ENCODE measurements around the gene TRAM1L1.

TRAM1L1 gene

DNA sequence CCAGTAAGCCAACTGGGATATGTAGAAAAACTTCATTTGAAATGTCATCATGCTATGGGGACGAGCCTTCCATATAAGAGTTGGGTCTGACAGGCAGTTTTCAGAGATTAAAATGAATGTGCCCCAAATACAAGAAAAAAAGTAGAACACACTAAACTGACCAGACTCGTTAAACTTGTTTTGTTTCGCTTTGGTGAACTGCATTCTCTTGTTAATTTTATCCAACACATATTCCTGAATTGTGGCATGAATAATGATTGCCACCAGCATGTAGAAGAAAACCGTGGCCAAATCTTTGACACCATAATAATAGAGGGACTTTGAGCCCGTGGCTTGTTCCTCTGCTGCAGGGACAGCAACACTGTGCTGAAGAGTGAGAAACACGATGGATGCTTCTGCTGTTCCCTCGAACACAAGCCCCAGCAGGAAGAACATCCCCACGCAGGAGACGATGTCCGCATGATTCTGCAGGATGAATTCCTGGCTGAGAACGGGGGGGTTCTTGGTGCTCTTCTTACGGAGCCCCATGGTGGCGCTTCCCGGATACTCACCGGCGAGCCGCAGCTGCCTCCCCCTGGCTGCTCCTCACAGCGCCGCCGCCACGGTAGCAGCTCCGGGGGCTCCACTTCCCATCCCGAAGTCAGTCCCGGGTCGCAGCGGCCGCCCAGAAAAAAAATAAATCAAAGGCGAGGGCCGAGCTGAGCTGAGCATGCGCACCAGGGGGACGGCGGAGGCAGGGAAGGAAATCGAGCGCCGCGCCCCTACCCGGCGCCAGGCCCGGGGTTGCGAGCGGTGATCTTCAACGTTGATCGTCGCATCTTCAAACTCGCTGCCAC, at the start of gene TRAM1L1:
TRAM1L1 (minus strand) TSS at position 711 of the 836 bp plus-strand sequence; CDS start at position 528, 183 bp downstream.
- FAIRE-seq: no peak

DNA sequence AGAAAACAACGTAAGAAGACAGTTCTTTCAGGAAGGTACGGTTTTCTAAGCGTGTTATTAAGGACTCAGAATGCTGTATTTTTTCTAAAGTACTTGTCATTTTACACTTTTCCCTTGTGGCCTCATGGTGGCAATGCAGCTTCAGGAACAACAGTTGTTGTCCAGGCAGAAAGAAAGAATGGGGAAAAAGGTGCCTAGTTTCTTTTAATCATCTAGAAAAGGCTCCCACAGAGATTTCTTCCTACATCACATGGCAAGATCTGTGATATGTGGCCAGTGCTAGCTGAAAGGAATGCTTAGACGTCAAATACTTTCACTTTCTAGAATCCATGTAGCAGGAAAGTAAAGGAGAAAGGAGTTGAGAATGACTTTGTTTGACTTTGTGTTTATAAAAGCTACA, 49.0 kb upstream of the TRAM1L1 start:
- FAIRE-seq: peak; percentile 42

DNA sequence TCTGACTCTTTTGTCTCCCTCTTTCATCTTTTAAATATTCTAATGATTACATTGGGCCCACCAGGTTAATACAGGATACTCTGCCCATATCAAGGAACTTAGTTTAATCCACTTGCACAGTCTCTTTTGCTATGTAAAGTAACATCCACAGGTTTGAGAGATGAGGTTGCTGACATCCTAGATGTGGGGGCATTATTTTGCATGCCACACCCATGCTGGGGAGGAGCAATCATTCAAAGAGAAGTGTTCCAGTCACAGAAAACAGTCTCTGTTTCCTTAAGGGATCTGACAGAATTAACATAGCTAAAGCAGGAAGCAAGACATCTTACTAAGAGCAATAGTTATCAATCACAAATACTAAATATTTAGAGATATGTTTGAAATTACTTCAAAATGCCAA, 11.5 kb upstream of the TRAM1L1 start:
- no peak for FAIRE-seq

DNA sequence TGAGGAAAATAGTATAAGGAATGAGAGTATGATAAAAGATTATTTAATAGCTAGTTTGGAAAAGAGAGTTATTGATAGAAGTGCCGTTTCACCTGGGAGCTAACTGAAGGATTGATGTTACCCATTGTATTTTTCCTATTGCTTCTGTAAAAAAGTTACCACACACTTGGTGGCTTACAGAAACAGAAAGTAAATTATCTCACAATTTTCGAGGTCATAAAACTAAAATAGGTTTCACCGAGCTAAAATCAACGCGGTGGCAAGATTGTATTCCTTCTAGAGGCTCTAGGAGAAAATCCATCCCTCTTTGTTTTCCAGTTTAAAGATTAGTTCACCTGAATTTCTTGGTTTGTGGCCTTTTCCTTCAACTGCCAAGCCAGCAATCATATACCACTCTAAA, 11.1 kb upstream of the TRAM1L1 start:
- FAIRE-seq: no peak

DNA sequence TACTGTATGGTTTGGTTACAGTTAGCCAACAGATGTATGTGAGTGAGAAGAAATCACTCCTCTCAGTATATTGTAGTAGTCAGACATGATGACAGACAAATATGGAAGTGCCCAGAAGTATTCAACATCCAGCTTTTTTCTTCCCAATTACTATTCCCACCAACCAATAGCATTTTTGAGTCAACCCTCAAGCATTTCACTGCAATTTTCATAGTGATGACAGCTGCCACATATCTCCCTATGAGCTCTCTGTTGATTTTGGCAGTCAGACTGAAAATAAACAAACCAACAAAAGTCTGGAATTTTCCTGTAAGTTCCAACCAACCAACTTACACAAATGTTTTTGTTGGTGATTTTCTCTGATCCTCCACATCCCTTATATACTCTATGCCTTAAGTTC, 8.2 kb upstream of the TRAM1L1 start:
- no peak for FAIRE-seq

DNA sequence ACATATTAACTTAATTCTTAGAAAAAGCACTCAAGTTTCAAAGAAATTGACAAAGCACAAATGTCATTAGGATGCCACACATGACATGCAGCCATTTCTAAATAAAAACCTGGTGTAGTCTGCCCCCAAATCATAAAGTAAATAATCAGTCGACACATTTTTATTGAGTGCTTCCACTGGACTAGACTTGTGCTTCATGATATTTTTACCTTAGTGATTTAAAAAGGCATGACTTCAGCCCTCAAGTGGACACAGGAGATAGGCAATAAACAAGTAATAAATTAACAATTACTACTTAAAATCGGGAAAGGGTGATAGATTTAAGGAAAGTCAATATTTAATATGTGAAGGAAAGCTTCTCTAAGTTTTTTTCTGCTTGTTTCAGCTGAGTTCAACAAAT, 7.6 kb downstream of the TRAM1L1 start:
- FAIRE-seq: no peak

DNA sequence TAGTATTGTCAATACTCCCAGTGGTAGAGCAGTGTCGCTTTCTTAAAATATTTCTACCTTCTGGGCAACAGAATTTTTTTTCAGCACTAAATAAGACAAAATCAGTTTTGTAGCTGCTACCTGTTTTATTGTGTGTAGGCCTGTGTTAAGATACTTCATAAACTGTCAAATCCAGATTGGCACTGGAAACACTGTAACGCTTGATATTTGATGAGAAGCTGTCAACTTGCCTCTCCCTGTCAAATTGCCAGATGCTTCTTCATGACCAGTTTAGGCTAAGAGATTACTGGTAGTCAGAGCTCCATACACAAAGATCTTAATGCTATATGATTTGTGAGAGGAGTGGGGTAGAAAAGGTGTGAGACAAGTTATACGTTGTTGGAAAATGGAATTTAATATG, 17.3 kb downstream of the TRAM1L1 start:
- no peak for FAIRE-seq

DNA sequence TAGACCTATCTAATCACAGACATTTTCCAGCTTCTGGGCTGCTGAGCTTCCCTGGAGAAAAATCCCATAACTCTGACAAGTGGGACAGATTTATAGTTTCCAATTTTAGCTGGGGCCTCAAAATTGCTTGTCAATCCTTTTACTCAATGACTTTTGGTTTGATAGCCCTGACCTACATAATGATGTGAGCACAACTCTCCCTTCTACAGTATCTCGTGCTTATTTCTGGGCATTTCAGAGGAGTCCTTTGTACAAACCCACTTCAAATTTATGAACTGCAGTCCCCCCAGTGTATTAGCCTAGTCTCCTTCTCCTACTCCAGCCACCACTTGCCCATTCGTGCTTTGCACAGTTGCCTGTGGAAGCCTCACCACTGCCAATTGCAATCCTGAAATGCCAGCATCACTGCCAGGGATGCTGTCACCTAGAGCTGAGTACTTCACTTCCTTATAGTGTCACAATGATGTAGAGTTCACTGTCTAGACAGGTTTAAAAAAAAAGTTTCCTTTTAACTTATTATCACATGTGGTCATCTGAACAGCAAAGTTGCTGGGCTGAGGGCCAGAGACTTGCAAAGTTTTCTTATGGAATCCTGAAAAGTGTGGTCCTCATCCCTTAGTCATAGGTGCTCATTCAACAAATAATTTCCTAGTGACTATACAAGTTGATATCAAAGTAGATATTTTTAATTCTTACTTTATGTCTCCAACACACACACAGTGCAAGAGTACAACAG, 21.2 kb downstream of the TRAM1L1 start:
- no peak for FAIRE-seq

DNA sequence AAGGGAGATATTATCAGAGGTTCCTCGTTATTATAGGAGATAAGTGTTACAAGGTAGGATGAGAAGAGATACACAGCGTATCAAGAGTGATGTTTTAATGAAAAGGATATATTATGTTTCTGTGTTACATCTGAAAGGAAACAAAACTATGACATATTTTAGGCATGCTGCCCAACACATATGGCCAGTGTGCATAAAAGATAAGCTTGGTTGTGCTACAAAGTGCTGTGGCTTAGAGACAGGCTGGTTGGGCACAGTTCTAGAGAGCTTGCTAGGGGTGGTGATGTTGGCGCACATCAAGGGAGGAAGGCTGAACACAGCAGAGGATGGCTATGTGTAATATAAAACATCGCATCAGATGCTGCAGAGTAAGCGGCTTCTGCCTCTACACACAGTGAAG, 42.4 kb downstream of the TRAM1L1 start:
- FAIRE-seq: no peak
